Measurements from ENCODE around the gene CAMSAP1.
"Not testable (repeated sequence)": the region's sequence is repeated elsewhere in the genome, so short reads cannot be mapped to it uniquely, and the experiment has no call there.

Gene CAMSAP1

DNA sequence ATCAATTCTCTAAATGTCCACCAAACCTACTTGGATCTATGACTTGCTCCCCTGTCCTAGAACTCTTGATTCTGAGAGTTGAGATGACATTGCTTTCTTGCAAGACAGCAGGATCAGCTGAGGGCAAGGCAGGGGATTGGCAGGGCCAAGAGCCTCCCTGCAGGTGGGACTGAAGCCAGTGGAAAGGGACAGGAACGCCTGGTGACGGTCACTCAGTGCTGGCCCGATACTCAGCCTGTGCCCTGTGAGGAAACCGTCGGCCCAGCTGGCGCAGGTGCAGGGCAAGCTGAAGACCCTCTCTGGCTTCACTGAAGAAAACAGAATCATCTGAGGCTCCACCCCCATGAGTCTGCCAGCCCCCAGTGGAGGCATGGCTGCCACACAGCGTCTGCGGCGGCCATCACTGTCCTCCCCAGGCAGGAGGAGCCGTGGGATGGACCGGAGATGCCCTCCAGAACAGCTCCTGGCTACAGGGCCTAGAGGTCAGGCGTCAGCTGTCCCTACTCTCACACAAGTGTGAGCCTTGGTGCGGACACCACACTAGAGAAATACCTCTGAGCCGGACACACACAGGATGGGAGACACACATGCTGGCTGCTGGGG, 39.1 kb upstream of the CAMSAP1 start:
- peaks cover 48% of the 10 kb centered on the region for H3K36me3 Mint-ChIP-seq (ENCODE audit: low read depth)
- no peak overlapping the region for H3K4me3 Mint-ChIP-seq
- H3K4me1 Mint-ChIP-seq (ENCODE audit: low read depth), result peaks cover 3% of the 10 kb centered on the region
- no peaks in the 10 kb centered on the region for H3K9me3 Mint-ChIP-seq
- no peaks in the 10 kb centered on the region for H3K27me3 Mint-ChIP-seq (ENCODE audit: low read depth)
- H3K27ac Mint-ChIP-seq, result no peak overlapping the region

DNA sequence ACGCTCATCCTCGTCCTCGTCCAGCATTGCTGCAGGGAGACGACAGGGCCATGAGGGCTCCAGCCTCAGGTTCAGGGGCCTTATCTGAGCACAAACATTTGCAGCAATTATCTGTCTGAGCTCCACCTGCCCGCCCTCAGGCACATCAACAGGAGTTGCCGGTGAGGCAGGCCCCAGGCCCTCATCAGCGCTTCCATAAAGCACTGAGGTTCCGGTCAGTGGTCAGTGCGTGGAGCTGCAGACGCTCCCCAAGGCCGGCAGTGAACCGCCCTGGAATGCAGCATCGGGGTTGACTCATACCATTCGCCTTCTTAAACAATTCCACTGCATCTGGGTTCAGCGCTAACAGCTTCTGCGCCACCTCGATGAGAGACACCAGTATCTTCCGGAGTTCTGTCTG, 38.6 kb upstream of the CAMSAP1 start:
- no peaks in the 10 kb centered on the region for H3K9me3 Mint-ChIP-seq
- peaks cover 49% of the 10 kb centered on the region for H3K36me3 Mint-ChIP-seq (ENCODE audit: low read depth)
- no peak overlapping the region for H3K27ac Mint-ChIP-seq
- H3K4me3 Mint-ChIP-seq, result no peak overlapping the region
- peaks cover 3% of the 10 kb centered on the region for H3K4me1 Mint-ChIP-seq (ENCODE audit: low read depth)
- H3K27me3 Mint-ChIP-seq (ENCODE audit: low read depth), result no peaks in the 10 kb centered on the region

DNA sequence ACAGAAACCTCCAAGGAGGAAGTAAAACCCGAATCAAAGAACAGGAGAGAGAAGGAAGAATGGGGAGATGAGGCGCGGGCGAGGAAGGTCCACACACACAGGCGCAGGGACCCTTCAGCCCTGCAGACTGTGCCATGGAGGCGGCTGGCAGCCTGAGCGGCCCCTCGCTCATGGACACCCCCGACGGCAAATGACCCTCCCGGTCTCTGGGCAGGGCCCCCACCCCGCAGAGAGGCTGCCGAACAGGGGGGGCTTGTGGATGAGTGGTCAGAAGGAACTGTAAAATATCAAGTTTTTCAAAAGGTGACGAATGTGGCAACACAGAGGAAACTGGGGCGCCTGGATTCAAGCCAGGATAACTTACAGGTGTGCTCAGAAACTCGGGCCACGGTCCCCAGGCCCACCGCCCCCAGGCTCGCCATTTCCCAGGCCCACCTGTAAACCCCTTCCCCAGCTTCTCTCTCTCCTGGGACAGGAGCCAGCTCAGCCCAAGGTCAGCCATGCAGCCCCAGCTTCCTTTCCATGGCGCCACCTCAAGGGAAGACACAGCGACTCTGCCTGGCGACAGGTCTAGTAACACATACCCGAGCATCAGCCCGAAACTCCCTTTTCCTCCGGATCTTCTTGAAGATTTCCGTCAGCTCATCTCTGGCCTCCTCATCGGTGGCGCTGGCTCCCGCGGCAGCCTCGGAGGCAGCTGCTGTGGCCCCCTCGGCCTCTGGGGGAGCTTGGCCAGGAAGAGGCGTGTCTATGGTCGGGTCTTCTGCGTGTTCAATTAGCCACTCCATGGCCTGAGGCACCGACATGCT, 37.3 kb upstream of the CAMSAP1 start:
- Mint-ChIP-seq H3K4me3 (no peak overlapping the region), H3K9me3 (no peaks in the 10 kb centered on the region), H3K27me3 (ENCODE audit: low read depth) (no peaks in the 10 kb centered on the region), H3K27ac (no peak overlapping the region), H3K36me3 (ENCODE audit: low read depth) (peaks cover 51% of the 10 kb centered on the region), H3K4me1 (ENCODE audit: low read depth) (peaks cover 3% of the 10 kb centered on the region)

DNA sequence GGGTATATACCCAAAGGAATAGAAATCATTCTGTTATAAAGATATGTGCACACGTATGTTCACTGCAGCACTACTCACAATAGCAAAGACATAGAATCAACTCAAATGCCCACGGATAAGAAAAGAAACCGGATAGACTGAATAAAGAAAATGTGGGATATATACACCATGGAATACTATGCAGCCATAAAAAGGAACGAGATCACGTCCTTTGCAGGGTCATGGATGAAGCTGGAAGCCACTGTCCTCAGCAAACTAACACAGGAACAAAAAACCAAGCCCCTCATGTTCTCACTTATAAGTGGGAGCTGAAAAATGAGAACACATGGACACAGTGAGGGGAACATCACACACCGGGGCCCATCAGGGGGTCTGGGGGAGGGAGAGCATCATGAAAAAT, 36.3 kb upstream of the CAMSAP1 start:
- H3K4me3 Mint-ChIP-seq; H3K9me3 Mint-ChIP-seq; H3K27me3 Mint-ChIP-seq (ENCODE audit: low read depth); H3K4me1 Mint-ChIP-seq (ENCODE audit: low read depth); H3K27ac Mint-ChIP-seq: not testable (repeated sequence)
- peaks cover 50% of the 10 kb centered on the region for H3K36me3 Mint-ChIP-seq (ENCODE audit: low read depth)

DNA sequence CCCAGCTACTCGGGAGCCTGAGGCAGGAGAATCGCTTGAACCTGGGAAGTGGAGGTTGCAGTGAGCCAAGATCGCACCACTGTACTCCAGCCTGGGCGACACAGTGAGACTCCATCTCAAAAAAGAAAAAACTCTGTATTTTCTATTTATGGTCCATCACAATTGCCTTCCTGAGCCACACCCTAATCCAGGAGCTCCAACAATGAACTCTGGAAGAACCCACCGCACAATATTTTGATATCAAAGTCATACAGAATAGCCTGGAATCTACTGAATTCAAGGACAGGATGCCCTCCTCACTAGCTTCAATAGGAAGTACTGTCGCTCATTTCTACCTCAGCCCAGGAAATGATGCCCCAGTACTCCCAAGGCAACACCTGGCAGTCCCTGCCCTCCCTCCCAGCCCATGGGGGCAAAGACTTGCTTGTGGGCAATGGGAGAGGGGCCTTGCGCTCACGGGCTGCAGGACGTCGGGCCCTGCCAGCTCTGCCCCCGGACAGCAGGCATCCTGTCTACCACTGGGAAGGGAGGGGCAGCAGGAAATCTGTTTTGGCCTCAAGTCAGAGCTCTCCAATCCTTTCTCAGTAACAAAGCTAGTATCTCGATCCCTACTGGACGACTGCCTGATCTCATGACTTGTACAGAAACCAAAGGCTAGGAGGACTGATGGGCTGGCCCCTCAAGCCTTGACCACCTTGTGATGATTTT, 34.1 kb upstream of the CAMSAP1 start:
- Mint-ChIP-seq H3K4me3 (no peak overlapping the region), H3K27ac (no peak overlapping the region), H3K9me3 (peaks cover 5% of the 10 kb centered on the region), H3K36me3 (ENCODE audit: low read depth) (peaks cover 66% of the 10 kb centered on the region), H3K4me1 (ENCODE audit: low read depth) (peaks cover 8% of the 10 kb centered on the region), H3K27me3 (ENCODE audit: low read depth) (peaks cover 5% of the 10 kb centered on the region)

DNA sequence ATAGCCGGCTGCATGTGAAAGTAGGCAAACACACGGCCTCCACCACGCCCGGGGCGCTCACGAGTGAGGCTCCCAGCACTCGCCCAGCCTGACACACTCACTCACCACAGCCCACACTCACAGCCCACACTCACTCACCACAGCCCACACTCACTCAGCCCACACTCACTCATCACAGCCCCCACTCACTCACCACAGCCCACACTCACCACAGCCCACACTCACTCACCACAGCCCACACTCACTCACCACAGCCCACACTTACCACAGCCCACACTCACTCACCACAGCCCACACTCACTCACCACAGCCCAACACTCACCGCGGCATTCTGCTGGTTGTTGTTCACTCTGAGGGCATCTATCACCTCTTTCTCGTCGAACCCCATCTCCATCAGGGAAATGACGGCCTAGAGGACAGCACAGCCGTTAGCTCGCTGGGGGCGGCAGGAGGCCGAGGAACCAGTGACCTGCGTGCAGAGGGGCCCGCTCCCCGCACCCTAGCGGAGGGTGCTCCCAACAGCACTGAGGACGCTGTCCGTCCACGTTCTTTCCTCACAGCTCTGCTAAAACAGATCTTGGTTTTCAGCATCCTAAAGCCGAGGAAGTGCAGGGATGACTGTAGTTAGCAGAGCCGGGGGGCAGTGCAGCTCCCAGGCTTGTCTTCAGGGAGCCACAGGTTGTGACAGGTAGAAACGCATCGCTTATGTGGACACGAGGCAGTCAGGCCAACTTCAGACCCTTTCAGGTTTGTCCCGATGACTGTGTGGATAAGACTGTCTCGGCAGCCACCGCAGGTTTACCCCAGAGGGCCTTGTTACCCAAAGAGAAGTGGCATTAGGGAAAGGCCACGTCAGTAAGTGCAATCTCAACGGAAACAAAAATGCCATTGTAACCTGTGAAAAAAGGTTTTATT, 32.3 kb upstream of the CAMSAP1 start:
- peaks cover 61% of the 10 kb centered on the region for H3K36me3 Mint-ChIP-seq (ENCODE audit: low read depth)
- peaks cover 5% of the 10 kb centered on the region for H3K9me3 Mint-ChIP-seq
- peaks cover 8% of the 10 kb centered on the region for H3K4me1 Mint-ChIP-seq (ENCODE audit: low read depth)
- peak overlapping the region; percentile 72 for H3K4me3 Mint-ChIP-seq
- peak overlapping the region; percentile 97 for H3K27ac Mint-ChIP-seq
- peaks cover 5% of the 10 kb centered on the region for H3K27me3 Mint-ChIP-seq (ENCODE audit: low read depth)

DNA sequence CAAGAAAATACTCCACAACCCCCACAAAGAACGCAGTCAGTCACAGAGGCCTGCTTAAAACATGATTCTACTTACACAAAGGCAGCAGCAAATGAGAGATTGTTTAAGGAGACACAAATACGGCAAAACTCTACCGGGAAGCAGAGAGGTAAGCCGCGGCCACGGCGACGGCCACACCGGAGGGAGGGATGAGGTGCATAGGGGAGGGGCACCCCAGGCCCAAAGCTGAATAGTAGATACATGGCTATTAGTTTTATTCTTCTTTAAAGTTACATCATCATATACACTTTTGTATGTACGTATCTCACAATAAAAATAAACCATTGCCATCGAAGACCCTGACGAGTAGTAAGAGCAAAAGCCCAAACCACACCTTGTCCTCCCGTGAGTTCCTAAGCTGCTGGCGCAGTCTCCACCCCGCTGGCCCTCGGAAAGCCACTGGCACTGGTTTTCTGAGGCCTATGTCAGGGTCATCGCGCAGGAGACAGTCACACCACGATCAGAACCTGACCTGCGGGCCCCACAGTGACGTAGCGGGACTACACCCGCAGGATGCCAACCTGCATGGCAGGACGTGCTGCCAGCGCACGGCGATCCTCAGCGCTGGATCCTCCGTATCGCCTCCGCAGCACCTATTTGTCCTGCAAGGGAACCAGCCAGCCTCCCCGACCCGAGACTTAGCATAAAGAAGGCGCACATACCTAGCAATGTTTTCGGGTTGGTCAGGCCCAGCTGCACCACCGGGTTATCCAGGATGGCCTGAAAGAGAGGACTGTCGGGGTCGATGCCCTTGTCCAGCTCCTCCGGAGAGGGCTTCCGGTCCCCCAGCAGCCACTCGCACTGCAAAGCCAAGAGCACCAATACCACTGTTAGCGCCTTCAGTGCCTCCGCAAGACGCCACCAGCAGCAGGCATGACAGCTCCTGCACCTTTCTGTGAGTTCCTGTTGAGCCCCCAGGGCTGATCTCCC, 30.5 kb upstream of the CAMSAP1 start:
- Mint-ChIP-seq H3K27me3 (ENCODE audit: low read depth) (peaks cover 5% of the 10 kb centered on the region), H3K4me1 (ENCODE audit: low read depth) (peaks cover 8% of the 10 kb centered on the region), H3K36me3 (ENCODE audit: low read depth) (peaks cover 54% of the 10 kb centered on the region), H3K27ac (no peak overlapping the region), H3K9me3 (peaks cover 5% of the 10 kb centered on the region), H3K4me3 (no peak overlapping the region)

DNA sequence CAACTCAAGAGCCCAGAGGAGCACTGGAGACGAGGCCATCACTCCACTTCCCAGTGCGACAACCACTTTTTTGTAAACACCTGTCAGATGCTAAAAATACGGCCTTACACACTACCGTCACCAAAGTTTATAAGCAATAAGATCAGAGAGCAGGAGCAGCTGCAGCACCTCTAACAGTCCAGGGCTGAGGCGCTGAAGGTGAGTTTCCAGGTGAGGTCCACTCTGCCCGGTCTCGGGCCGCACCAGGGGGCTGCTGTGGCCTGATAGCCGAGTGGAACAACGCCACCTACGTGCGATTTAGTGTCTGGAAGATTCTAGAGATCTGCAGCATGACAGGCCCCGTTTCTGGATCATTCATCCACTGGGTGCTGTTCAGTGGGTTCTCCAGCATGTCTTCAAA, 25.8 kb upstream of the CAMSAP1 start:
- no peaks in the 10 kb centered on the region for H3K27me3 Mint-ChIP-seq (ENCODE audit: low read depth)
- peaks cover 45% of the 10 kb centered on the region for H3K36me3 Mint-ChIP-seq (ENCODE audit: low read depth)
- no peak overlapping the region for H3K27ac Mint-ChIP-seq
- H3K4me3 Mint-ChIP-seq, result no peak overlapping the region
- H3K4me1 Mint-ChIP-seq (ENCODE audit: low read depth), result peaks cover under 1% of the 10 kb centered on the region
- H3K9me3 Mint-ChIP-seq, result no peaks in the 10 kb centered on the region

DNA sequence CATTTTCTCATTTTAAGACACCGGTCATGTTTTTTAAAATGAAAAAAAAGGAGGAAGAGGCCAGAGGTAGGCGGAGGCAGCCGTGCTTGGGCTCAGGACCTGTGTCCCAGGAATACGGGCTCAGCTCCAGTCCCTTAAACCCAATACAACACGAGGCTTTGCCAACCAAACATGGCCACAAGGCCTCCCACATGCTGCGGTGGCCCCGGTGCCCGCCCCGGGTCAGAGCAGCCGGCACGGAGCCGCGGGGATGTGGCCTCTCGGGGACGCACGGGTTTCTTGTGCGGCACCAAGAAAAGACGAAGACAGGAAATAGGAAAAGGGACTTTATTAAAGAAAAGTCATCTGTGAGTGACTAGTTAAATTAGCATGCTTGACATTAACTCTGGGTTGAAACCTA, 25.3 kb upstream of the CAMSAP1 start:
- H3K4me1 Mint-ChIP-seq (ENCODE audit: low read depth), result peaks cover 5% of the 10 kb centered on the region
- no peaks in the 10 kb centered on the region for H3K27me3 Mint-ChIP-seq (ENCODE audit: low read depth)
- no peaks in the 10 kb centered on the region for H3K9me3 Mint-ChIP-seq
- peaks cover 41% of the 10 kb centered on the region for H3K36me3 Mint-ChIP-seq (ENCODE audit: low read depth)
- no peak overlapping the region for H3K27ac Mint-ChIP-seq
- H3K4me3 Mint-ChIP-seq, result no peak overlapping the region

DNA sequence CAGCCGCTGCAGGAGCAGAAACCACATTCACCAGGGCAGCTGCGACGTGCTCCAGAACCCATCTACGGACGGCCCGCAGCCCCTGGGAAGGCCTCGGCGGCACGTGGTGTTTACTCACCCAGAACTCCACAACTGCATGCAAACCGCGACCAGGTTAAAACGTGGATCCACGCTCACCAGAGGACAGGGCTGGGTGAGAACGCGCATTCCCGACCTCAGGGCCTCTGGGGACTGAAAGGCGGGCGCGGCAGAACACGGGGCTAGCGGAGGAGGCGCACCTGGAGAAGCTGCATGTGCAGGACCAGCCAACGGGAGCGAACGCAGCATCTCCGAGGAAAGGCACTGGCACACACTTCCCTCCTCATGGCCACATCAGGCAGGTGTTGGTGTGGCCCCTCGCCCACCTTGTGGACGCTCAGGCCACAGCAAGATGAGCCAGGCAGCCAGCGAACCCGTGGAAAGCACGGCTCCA, 24.0 kb upstream of the CAMSAP1 start:
- Mint-ChIP-seq H3K36me3 (ENCODE audit: low read depth) (peaks cover 32% of the 10 kb centered on the region), H3K4me1 (ENCODE audit: low read depth) (peaks cover 9% of the 10 kb centered on the region), H3K9me3 (no peaks in the 10 kb centered on the region), H3K27me3 (ENCODE audit: low read depth) (no peaks in the 10 kb centered on the region), H3K4me3 (no peak overlapping the region), H3K27ac (no peak overlapping the region)

DNA sequence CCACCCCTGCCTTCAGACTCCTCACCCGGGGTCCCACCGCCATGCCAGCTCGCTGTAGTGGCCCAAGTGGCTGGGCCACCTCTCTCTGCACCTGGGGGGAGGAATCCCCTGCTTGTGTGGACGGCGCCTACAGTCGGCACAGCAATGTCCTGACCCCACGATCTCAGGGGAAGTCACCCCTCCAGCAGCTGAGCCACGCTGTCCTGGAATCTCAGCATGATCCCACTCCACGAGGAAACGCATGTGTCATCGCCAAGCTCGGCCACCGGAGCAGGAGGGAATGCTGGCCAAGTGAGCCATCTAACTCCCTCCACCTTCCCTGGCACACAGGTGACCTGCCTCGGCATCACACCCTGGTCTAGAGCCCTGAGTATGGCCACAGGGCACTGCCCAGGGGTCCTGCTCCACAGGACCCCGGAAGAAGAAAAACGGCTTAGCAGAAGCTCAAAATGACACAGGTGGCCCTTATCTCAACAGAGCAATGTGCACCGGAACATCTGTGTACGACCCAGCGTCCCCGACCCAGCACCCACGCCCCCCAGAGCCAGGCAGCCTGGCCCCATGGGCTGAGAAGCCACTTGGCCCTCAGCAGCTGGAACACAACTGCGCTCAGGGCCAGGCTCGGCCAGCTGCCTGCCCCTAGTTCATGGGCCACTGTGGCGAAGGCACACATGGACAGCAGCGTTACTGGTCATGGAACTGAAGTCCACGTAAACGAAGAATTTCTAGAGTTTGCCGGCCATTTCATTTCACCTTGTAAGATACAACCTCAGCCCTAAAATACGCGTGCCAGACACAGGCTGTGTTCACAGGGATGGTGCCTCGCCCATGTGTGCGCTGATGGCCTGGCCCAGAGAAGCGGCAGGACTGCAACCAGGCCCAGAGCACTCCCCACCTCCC, 23.4 kb upstream of the CAMSAP1 start:
- Mint-ChIP-seq H3K36me3 (ENCODE audit: low read depth) (peaks cover 27% of the 10 kb centered on the region), H3K27me3 (ENCODE audit: low read depth) (no peaks in the 10 kb centered on the region), H3K27ac (no peak overlapping the region), H3K9me3 (no peaks in the 10 kb centered on the region), H3K4me3 (no peak overlapping the region), H3K4me1 (ENCODE audit: low read depth) (peaks cover 12% of the 10 kb centered on the region)

DNA sequence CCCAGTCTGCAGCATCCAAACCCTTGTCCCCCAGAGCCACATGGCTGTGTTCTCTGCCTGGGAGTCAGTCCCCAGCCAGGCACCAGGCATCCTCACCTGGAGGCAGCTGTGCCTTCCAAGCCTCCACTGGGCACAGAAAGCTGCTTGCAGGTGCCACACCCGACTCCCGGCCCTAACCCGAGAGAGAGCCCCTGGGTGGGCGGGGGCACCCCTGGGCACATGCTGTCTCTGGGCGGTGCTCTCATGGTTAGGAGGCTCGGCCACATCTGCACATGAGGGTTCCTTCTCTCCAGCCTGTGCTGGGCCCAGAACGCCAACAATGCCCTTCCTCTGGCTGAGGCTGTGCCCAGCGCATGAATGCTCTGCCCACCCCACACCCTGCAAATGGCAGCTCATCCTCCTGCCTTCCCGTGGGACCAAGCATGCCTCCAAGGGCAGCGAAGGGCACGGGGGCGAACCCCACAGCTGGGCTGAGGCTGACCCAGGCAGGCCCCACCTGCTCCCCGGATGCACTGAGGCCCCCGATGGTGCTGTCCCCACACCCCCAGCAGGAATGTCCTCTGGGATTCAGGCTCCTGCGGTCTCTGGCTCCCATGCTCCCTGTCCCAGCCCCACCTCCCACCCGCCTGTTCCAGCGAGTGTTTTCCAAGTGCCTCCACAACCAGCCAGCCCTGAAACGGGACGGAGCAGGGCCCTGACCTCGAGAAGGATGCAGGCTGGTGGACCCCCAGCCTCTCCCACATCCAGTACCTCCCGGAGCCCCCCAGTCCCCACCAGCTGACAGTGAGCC, 22.5 kb upstream of the CAMSAP1 start:
- Mint-ChIP-seq H3K27me3 (ENCODE audit: low read depth) (no peaks in the 10 kb centered on the region), H3K4me3 (no peak overlapping the region), H3K9me3 (no peaks in the 10 kb centered on the region), H3K36me3 (ENCODE audit: low read depth) (peaks cover 21% of the 10 kb centered on the region), H3K27ac (no peak overlapping the region), H3K4me1 (ENCODE audit: low read depth) (peaks cover 20% of the 10 kb centered on the region)

Measured in T-helper 1 cell treated with Interleukin-12 subunit alpha and Interleukin-12 subunit beta and Interleukin-4 antibody, amounts not matched to agents 30 μg/mL and 1 μg/mL, for 36 hours (primary cell).